Measurements from ENCODE around the gene ACSL1.

ACSL1 gene

DNA sequence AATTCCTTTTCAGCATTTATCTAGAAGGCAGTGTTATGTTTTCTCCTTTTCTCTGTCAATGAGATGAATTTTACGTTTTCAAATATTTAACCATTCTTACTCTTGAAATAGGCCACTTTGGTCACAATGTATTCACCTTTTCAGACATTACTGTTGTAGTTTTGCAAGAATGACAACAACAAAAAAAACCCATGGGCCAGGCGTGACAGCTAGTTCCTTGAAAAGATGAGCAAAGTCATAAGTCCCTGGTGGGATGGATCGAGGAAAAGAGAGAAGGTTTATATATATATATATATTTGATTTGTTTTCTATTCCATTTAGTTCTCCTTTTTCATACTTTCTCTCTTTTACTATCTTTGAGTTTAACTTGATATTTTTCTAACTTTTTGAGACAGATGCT, 38.1 kb upstream of the ACSL1 start:
- no peak overlapping the region for H3K4me3 ChIP-seq (ENCODE audit: low read depth, low read length)
- POLR2A ChIA-PET: no interaction called here
- H3K4me1 ChIP-seq (ENCODE audit: control insufficient read depth, insufficient read depth, low read length): no peaks in the 10 kb centered on the region

More for the DNA sequence above, 38.1 kb upstream of the ACSL1 start:
- H3K36me3 ChIP-seq (ENCODE audit: control insufficient read depth in 2 of 2, insufficient read depth in 1 of 2, low read length in 2 of 2): no peaks in the 10 kb centered on the region
- TF ChIP-seq ZFP41 (tag by site-specific recombination; IDR thresholded peaks at IDR 0.05; ENCODE audit: borderline replicate concordance): no peak
- TF ChIP-seq ZBTB7A (tag by site-specific recombination; IDR thresholded peaks at IDR 0.05; ENCODE audit: low read depth): no peak
- no peak for TF ChIP-seq OSR2 (tag by site-specific recombination; IDR thresholded peaks at IDR 0.05)
- TF ChIP-seq, protein P1, sequence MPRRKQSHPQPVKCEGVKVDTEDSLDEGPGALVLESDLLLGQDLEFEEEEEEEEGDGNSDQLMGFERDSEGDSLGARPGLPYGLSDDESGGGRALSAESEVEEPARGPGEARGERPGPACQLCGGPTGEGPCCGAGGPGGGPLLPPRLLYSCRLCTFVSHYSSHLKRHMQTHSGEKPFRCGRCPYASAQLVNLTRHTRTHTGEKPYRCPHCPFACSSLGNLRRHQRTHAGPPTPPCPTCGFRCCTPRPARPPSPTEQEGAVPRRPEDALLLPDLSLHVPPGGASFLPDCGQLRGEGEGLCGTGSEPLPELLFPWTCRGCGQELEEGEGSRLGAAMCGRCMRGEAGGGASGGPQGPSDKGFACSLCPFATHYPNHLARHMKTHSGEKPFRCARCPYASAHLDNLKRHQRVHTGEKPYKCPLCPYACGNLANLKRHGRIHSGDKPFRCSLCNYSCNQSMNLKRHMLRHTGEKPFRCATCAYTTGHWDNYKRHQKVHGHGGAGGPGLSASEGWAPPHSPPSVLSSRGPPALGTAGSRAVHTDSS (tag by site-specific recombination; IDR thresholded peaks at IDR 0.05): no peak
- no peak for TF ChIP-seq ZNF404 (tag by site-specific recombination; IDR thresholded peaks at IDR 0.05)
- TF ChIP-seq ZNF600 (tag by site-specific recombination; IDR thresholded peaks at IDR 0.05): no peak
- TF ChIP-seq ZNF670 (tag by site-specific recombination; IDR thresholded peaks at IDR 0.05; ENCODE audit: low read depth): no peak
- TF ChIP-seq, protein P2, sequence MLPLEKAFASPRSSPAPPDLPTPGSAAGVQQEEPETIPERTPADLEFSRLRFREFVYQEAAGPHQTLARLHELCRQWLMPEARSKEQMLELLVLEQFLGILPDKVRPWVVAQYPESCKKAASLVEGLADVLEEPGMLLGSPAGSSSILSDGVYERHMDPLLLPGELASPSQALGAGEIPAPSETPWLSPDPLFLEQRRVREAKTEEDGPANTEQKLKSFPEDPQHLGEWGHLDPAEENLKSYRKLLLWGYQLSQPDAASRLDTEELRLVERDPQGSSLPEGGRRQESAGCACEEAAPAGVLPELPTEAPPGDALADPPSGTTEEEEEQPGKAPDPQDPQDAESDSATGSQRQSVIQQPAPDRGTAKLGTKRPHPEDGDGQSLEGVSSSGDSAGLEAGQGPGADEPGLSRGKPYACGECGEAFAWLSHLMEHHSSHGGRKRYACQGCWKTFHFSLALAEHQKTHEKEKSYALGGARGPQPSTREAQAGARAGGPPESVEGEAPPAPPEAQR (tag by site-specific recombination; IDR thresholded peaks at IDR 0.05): no peak
- TF ChIP-seq, protein P3, sequence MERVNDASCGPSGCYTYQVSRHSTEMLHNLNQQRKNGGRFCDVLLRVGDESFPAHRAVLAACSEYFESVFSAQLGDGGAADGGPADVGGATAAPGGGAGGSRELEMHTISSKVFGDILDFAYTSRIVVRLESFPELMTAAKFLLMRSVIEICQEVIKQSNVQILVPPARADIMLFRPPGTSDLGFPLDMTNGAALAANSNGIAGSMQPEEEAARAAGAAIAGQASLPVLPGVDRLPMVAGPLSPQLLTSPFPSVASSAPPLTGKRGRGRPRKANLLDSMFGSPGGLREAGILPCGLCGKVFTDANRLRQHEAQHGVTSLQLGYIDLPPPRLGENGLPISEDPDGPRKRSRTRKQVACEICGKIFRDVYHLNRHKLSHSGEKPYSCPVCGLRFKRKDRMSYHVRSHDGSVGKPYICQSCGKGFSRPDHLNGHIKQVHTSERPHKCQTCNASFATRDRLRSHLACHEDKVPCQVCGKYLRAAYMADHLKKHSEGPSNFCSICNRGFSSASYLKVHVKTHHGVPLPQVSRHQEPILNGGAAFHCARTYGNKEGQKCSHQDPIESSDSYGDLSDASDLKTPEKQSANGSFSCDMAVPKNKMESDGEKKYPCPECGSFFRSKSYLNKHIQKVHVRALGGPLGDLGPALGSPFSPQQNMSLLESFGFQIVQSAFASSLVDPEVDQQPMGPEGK (tag by site-specific recombination; IDR thresholded peaks at IDR 0.05): no peak
- TF ChIP-seq, protein P4, sequence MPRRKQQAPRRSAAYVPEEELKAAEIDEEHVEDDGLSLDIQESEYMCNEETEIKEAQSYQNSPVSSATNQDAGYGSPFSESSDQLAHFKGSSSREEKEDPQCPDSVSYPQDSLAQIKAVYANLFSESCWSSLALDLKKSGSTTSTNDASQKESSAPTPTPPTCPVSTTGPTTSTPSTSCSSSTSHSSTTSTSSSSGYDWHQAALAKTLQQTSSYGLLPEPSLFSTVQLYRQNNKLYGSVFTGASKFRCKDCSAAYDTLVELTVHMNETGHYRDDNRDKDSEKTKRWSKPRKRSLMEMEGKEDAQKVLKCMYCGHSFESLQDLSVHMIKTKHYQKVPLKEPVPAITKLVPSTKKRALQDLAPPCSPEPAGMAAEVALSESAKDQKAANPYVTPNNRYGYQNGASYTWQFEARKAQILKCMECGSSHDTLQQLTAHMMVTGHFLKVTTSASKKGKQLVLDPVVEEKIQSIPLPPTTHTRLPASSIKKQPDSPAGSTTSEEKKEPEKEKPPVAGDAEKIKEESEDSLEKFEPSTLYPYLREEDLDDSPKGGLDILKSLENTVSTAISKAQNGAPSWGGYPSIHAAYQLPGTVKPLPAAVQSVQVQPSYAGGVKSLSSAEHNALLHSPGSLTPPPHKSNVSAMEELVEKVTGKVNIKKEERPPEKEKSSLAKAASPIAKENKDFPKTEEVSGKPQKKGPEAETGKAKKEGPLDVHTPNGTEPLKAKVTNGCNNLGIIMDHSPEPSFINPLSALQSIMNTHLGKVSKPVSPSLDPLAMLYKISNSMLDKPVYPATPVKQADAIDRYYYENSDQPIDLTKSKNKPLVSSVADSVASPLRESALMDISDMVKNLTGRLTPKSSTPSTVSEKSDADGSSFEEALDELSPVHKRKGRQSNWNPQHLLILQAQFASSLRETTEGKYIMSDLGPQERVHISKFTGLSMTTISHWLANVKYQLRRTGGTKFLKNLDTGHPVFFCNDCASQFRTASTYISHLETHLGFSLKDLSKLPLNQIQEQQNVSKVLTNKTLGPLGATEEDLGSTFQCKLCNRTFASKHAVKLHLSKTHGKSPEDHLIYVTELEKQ (tag by site-specific recombination; IDR thresholded peaks at IDR 0.05; ENCODE audit: borderline replicate concordance): no peak
- no peak for TF ChIP-seq ZNF585B (tag by site-specific recombination; IDR thresholded peaks at IDR 0.05)
- TF ChIP-seq ZNF701 (tag by site-specific recombination; IDR thresholded peaks at IDR 0.05): no peak
- TF ChIP-seq, protein P5, sequence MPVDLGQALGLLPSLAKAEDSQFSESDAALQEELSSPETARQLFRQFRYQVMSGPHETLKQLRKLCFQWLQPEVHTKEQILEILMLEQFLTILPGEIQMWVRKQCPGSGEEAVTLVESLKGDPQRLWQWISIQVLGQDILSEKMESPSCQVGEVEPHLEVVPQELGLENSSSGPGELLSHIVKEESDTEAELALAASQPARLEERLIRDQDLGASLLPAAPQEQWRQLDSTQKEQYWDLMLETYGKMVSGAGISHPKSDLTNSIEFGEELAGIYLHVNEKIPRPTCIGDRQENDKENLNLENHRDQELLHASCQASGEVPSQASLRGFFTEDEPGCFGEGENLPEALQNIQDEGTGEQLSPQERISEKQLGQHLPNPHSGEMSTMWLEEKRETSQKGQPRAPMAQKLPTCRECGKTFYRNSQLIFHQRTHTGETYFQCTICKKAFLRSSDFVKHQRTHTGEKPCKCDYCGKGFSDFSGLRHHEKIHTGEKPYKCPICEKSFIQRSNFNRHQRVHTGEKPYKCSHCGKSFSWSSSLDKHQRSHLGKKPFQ (tag by site-specific recombination; IDR thresholded peaks at IDR 0.05): no peak
- TF ChIP-seq, protein P6, sequence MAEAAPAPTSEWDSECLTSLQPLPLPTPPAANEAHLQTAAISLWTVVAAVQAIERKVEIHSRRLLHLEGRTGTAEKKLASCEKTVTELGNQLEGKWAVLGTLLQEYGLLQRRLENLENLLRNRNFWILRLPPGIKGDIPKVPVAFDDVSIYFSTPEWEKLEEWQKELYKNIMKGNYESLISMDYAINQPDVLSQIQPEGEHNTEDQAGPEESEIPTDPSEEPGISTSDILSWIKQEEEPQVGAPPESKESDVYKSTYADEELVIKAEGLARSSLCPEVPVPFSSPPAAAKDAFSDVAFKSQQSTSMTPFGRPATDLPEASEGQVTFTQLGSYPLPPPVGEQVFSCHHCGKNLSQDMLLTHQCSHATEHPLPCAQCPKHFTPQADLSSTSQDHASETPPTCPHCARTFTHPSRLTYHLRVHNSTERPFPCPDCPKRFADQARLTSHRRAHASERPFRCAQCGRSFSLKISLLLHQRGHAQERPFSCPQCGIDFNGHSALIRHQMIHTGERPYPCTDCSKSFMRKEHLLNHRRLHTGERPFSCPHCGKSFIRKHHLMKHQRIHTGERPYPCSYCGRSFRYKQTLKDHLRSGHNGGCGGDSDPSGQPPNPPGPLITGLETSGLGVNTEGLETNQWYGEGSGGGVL (tag by site-specific recombination; IDR thresholded peaks at IDR 0.05): no peak
- TF ChIP-seq ZFP69B (tag by site-specific recombination; IDR thresholded peaks at IDR 0.05): no peak
- TF ChIP-seq, protein P7, sequence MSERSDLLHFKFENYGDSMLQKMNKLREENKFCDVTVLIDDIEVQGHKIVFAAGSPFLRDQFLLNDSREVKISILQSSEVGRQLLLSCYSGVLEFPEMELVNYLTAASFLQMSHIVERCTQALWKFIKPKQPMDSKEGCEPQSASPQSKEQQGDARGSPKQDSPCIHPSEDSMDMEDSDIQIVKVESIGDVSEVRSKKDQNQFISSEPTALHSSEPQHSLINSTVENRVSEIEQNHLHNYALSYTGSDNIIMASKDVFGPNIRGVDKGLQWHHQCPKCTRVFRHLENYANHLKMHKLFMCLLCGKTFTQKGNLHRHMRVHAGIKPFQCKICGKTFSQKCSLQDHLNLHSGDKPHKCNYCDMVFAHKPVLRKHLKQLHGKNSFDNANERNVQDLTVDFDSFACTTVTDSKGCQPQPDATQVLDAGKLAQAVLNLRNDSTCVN (tag by site-specific recombination; optimal IDR thresholded peaks at IDR 0.05): no peak
- CTCF ChIA-PET: no interaction called here
- H3K9me3 ChIP-seq (ENCODE audit: control insufficient read depth, insufficient read depth, low read depth, low read length): no peaks in the 10 kb centered on the region
- no peak overlapping the region for H3K27ac ChIP-seq (ENCODE audit: extremely low read depth, low read depth, low read length)

All from HEK293 (cell line).